Measurements from ENCODE around the gene ZNF385D. TPM values are rescaled to one million over a fixed set of nuclear protein-coding genes. Genes with fewer than 3 reads are reported as not detected.

The ZNF385D gene
- total and polyA plus RNA-seq, 11 donors, result 1.3 to 19.8 (median 7.9) TPM

- DNase-seq (no peak), ATAC-seq (peak in 1 of 4 donors; percentile 18)
- no peak for TF ChIP-seq CTCF (IDR thresholded peaks at IDR 0.05)
- no peak for TF ChIP-seq POLR2A (IDR thresholded peaks at IDR 0.05)
- WGBS, 4 donors, result 85 to 93% (median 91%) methylated on average over 42 to 47 of the region's 47 CpGs
- no peaks in the 10 kb centered on the region for H3K4me1 ChIP-seq
- H3K9me3 ChIP-seq, result peaks cover 0 to 19% (median 3%) of the 10 kb centered on the region in 12 donors
- intact Hi-C loops (cut with DNase I), result no loop called here
- no peaks in the 10 kb centered on the region for H3K27me3 ChIP-seq
- H3K27ac ChIP-seq, result no peak overlapping the region
- no peak overlapping the region for H3K4me3 ChIP-seq
- H3K36me3 ChIP-seq, result no peaks in the 10 kb centered on the region
These were observed 345.0 kb downstream of the ZNF385D start for GRCh38 chr3:21405671-21406667.

- Histone ChIP-seq H3K27me3 (no peaks in the 10 kb centered on the region), H3K4me3 (no peak overlapping the region), H3K4me1 (peaks cover 0 to 9% (median 0%) of the 10 kb centered on the region in 12 donors), H3K9me3 (no peaks in the 10 kb centered on the region), H3K27ac (no peak overlapping the region), H3K36me3 (no peaks in the 10 kb centered on the region)
- 70 to 95% (median 83%) methylated on average over 4 of the region's 4 CpGs for WGBS, 4 donors
- DNase-seq (no peak), ATAC-seq (no peak)
- TF ChIP-seq POLR2A (IDR thresholded peaks at IDR 0.05) (no peak), CTCF (IDR thresholded peaks at IDR 0.05) (no peak)
- intact Hi-C loops (cut with DNase I), result no loop called here
These were observed 352.5 kb downstream of the ZNF385D start for GRCh38 chr3:21398461-21398860.

GRCh38 chr3:21393683-21394311 lies 357.2 kb downstream of the ZNF385D start:
- intact Hi-C loops (cut with DNase I), result no loop called here
- DNase-seq, result no peak
- WGBS, 4 donors, result 37 to 63% (median 46%) methylated on average over 4 of the region's 4 CpGs
- Histone ChIP-seq H3K4me3 (no peak overlapping the region), H3K36me3 (no peaks in the 10 kb centered on the region), H3K9me3 (peaks cover 0 to 6% (median 0%) of the 10 kb centered on the region in 12 donors), H3K27me3 (no peaks in the 10 kb centered on the region), H3K27ac (peak overlapping the region in 4 of 12 donors; percentile 7 to 57 (median 24)), H3K4me1 (peaks cover 0 to 15% (median 0%) of the 10 kb centered on the region in 12 donors)
- peak in 2 of 4 donors; percentile 16 to 32 for ATAC-seq
- no peak for TF ChIP-seq POLR2A (IDR thresholded peaks at IDR 0.05)
- TF ChIP-seq CTCF (IDR thresholded peaks at IDR 0.05), result no peak

GRCh38 chr3:21392526-21392925 lies 358.5 kb downstream of the ZNF385D start:
- H3K27ac ChIP-seq, result no peak overlapping the region
- H3K4me3 ChIP-seq, result no peak overlapping the region
- intact Hi-C loops (cut with DNase I), result no loop called here
- no peaks in the 10 kb centered on the region for H3K27me3 ChIP-seq
- no peak for ATAC-seq
- WGBS, 4 donors, result 45 to 67% (median 58%) methylated on average over 1 of the region's 1 CpG
- peaks cover 0 to 15% (median 0%) of the 10 kb centered on the region in 12 donors for H3K4me1 ChIP-seq
- H3K36me3 ChIP-seq, result no peaks in the 10 kb centered on the region
- no peak for DNase-seq
- TF ChIP-seq POLR2A (IDR thresholded peaks at IDR 0.05), result no peak
- TF ChIP-seq CTCF (IDR thresholded peaks at IDR 0.05), result no peak
- peaks cover 0 to 11% (median 0%) of the 10 kb centered on the region in 12 donors for H3K9me3 ChIP-seq
